ENCODE measurements around the gene CADM2. TPM values are rescaled to one million over a fixed set of nuclear protein-coding genes. Genes with fewer than 3 reads are reported as not detected.

The CADM2 gene
- total RNA-seq, 1 experiment from 2014 or later, result 3.7 TPM

DNA sequence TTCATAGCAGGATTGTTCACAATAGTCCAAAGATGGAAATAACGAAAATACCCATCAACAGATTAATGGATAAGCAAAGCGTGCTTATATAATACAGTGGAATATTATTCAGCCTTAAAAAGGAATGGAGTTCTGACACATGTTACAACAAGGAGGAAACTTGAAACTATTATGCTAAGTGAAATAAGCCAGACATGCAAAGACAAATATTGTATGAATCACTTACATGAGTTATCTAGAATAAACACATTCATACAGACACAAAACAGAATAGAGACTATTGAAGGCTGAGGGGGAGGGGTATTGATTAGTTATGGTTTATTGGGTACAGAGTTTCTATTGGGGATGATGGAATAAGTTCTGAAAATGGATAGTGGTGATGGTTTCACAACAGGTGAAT is 438.6 kb downstream of the CADM2 start:
- no peak for DNase-seq (ENCODE audit: low spot score)
- ChIA-PET CTCF (no interaction called here), POLR2A (ENCODE audit: low non-redundant PET) (no interaction called here)
- TF ChIP-seq, protein P1, sequence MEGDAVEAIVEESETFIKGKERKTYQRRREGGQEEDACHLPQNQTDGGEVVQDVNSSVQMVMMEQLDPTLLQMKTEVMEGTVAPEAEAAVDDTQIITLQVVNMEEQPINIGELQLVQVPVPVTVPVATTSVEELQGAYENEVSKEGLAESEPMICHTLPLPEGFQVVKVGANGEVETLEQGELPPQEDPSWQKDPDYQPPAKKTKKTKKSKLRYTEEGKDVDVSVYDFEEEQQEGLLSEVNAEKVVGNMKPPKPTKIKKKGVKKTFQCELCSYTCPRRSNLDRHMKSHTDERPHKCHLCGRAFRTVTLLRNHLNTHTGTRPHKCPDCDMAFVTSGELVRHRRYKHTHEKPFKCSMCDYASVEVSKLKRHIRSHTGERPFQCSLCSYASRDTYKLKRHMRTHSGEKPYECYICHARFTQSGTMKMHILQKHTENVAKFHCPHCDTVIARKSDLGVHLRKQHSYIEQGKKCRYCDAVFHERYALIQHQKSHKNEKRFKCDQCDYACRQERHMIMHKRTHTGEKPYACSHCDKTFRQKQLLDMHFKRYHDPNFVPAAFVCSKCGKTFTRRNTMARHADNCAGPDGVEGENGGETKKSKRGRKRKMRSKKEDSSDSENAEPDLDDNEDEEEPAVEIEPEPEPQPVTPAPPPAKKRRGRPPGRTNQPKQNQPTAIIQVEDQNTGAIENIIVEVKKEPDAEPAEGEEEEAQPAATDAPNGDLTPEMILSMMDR (conservative IDR thresholded peaks at IDR 0.05; ENCODE audit: low read depth, low read length), result no peak
- no peak for TF ChIP-seq EZH2 (IDR thresholded peaks at IDR 0.05; ENCODE audit: borderline replicate concordance, low read depth, low read length, poor library complexity, severe bottlenecking)
- intact Hi-C loops (cut with micrococcal nuclease; ENCODE audit: unreplicated experiment), result no loop called here
- no peak overlapping the region for H3K27ac ChIP-seq (ENCODE audit: low read depth, low read length, poor library complexity, severe bottlenecking)
- no peaks in the 10 kb centered on the region for H3K4me1 ChIP-seq (ENCODE audit: insufficient read depth, low read length, poor library complexity, severe bottlenecking)
- no peak overlapping the region for H3K4me3 ChIP-seq (ENCODE audit: low read depth, low read length, poor library complexity, severe bottlenecking)
- no peaks in the 10 kb centered on the region for H3K9me3 ChIP-seq (ENCODE audit: low read depth, low read length, poor library complexity, severe bottlenecking)
- H3K27me3 ChIP-seq (replicated peaks; ENCODE audit: insufficient read depth, low read depth, low read length, poor library complexity), result no peaks in the 10 kb centered on the region
- H3K36me3 ChIP-seq (ENCODE audit: insufficient read depth, low read length, poor library complexity, severe bottlenecking), result no peaks in the 10 kb centered on the region
- BruUV-seq (replicated peaks), result no TSS peak

DNA sequence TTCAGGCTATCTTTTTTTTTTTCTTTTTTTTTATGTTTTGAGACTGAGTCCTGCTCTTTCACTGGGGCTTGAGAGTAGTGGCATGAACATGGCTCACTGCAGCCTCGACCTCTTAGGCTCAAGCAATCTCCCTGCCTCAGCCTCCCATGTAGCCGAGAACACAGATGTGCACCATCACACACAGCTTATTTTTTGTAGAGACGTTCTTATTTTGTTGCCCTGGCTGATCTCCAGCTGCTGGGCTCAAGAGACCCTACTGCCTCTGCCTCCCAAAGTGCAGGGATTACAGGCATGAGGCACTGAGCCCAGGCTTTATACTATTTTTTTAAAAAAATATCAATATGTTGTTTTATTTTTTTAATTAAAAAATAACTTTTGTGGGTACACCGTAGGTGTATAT is 467.3 kb downstream of the CADM2 start:
- BruUV-seq (replicated peaks), result no TSS peak
- Histone ChIP-seq H3K36me3 (ENCODE audit: insufficient read depth, low read length, poor library complexity, severe bottlenecking) (no peaks in the 10 kb centered on the region), H3K4me1 (ENCODE audit: insufficient read depth, low read length, poor library complexity, severe bottlenecking) (no peaks in the 10 kb centered on the region), H3K27ac (ENCODE audit: low read depth, low read length, poor library complexity, severe bottlenecking) (no peak overlapping the region), H3K4me3 (ENCODE audit: low read depth, low read length, poor library complexity, severe bottlenecking) (no peak overlapping the region), H3K9me3 (ENCODE audit: low read depth, low read length, poor library complexity, severe bottlenecking) (no peaks in the 10 kb centered on the region), H3K27me3 (replicated peaks; ENCODE audit: insufficient read depth, low read depth, low read length, poor library complexity) (no peaks in the 10 kb centered on the region)
- no peak for DNase-seq (ENCODE audit: low spot score)
- TF ChIP-seq, protein P1 (conservative IDR thresholded peaks at IDR 0.05; ENCODE audit: low read depth, low read length), result no peak
- TF ChIP-seq EZH2 (IDR thresholded peaks at IDR 0.05; ENCODE audit: borderline replicate concordance, low read depth, low read length, poor library complexity, severe bottlenecking), result no peak
- CTCF ChIA-PET, result no interaction called here
- POLR2A ChIA-PET (ENCODE audit: low non-redundant PET), result no interaction called here
- intact Hi-C loops (cut with micrococcal nuclease; ENCODE audit: unreplicated experiment), result no loop called here

DNA sequence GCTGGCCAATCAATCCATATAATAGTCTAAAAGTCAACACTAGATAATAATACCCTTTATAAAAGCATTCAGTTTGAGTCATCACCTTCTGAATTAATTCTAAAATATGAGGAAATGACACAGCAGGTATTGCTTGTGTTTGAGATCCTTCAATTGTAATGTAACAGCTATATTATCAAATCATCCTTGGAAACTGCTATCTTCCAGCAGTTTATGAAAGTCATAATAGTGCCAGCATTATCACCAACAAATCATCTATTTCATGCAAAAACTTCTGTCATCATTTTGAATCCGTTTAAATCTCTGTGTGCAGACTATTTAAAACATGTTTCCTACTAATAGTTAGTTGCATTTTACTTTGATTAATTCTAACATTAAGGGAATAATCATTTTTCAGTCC is 468.7 kb downstream of the CADM2 start:
- TF ChIP-seq EZH2 (IDR thresholded peaks at IDR 0.05; ENCODE audit: borderline replicate concordance, low read depth, low read length, poor library complexity, severe bottlenecking), result no peak
- TF ChIP-seq, protein P1 (conservative IDR thresholded peaks at IDR 0.05; ENCODE audit: low read depth, low read length), result no peak
- no TSS peak for BruUV-seq (replicated peaks)
- H3K9me3 ChIP-seq (ENCODE audit: low read depth, low read length, poor library complexity, severe bottlenecking), result no peaks in the 10 kb centered on the region
- no peaks in the 10 kb centered on the region for H3K36me3 ChIP-seq (ENCODE audit: insufficient read depth, low read length, poor library complexity, severe bottlenecking)
- no peaks in the 10 kb centered on the region for H3K27me3 ChIP-seq (replicated peaks; ENCODE audit: insufficient read depth, low read depth, low read length, poor library complexity)
- H3K4me1 ChIP-seq (ENCODE audit: insufficient read depth, low read length, poor library complexity, severe bottlenecking), result no peaks in the 10 kb centered on the region
- H3K4me3 ChIP-seq (ENCODE audit: low read depth, low read length, poor library complexity, severe bottlenecking), result no peak overlapping the region
- POLR2A ChIA-PET (ENCODE audit: low non-redundant PET), result no interaction called here
- CTCF ChIA-PET, result no interaction called here
- intact Hi-C loops (cut with micrococcal nuclease; ENCODE audit: unreplicated experiment), result no loop called here
- no peak overlapping the region for H3K27ac ChIP-seq (ENCODE audit: low read depth, low read length, poor library complexity, severe bottlenecking)
- DNase-seq (ENCODE audit: low spot score), result peak; percentile 3

All from A673 (cell line).